Fibroblast of lung (primary cell): ENCODE data around the gene GOLGA8T. TPM values are rescaled to one million over a fixed set of nuclear protein-coding genes. Genes with fewer than 3 reads are reported as not detected.
"Not testable (repeated sequence)": the region's sequence is repeated elsewhere in the genome, so short reads cannot be mapped to it uniquely, and the experiment has no call there.

ENCODE experiments used
- DNase-seq, 2 donors: peaks; one replicate each; pipeline versions ENCODE4 v3.0.0 to v3.0.0-alpha.2; 2010; ENCODE audit warnings: low read depth in 2 of 2
- H2AFZ ChIP-seq: 2 replicates; pipeline ENCODE4 v1.5.1; 2012; ENCODE audit warnings: low read length, control low read depth, inconsistent platforms
- H3K27ac ChIP-seq: 2 replicates; pipeline ENCODE4 v1.5.1; 2011; ENCODE audit warnings: low read length, control low read depth; ENCODE audit not compliant: insufficient read depth
- H3K27me3 ChIP-seq: 2 replicates; pipeline ENCODE4 v1.5.1; 2011; ENCODE audit warnings: mild to moderate bottlenecking, low read length; ENCODE audit not compliant: control insufficient read depth, insufficient read depth
- H3K36me3 ChIP-seq: 2 replicates; pipeline ENCODE4 v1.5.1; 2011; ENCODE audit warnings: low read length; ENCODE audit not compliant: control insufficient read depth, insufficient read depth
- H3K4me1 ChIP-seq: 2 replicates; pipeline ENCODE4 v1.5.1; 2011; ENCODE audit warnings: low read length; ENCODE audit not compliant: control insufficient read depth, insufficient read depth; ENCODE audit errors: extremely low read depth
- H3K4me2 ChIP-seq: 2 replicates; pipeline ENCODE4 v1.5.1; 2011; ENCODE audit warnings: low read length, control low read depth; ENCODE audit not compliant: insufficient read depth; ENCODE audit errors: extremely low read depth
- H3K4me3 ChIP-seq, 4 experiments: fragments of 200-600 bp in 1 of 4; sonication (generic) in 1 of 4; replicated peaks in 1 of 4; 2 replicates each; pipeline ENCODE4 v1.5.1; 2011 to 2016; ENCODE audit warnings: low read length in 4 of 4, low read depth in 3 of 4, mild to moderate bottlenecking in 3 of 4, control low read depth in 2 of 4, inconsistent platforms in 1 of 4, mixed read lengths in 1 of 4; ENCODE audit not compliant: insufficient read depth in 1 of 4; ENCODE audit errors: control extremely low read depth in 1 of 4
- H3K79me2 ChIP-seq: 2 replicates; pipeline ENCODE4 v1.5.1; 2012; ENCODE audit warnings: mild to moderate bottlenecking, low read length, inconsistent platforms; ENCODE audit not compliant: control insufficient read depth, insufficient read depth
- H3K9ac ChIP-seq: 2 replicates; pipeline ENCODE4 v1.5.1; 2011; ENCODE audit warnings: mild to moderate bottlenecking, low read length, control low read depth; ENCODE audit not compliant: insufficient read depth
- H3K9me3 ChIP-seq: 2 replicates; pipeline ENCODE4 v1.5.1; 2012; ENCODE audit warnings: low read depth, low read length; ENCODE audit not compliant: control insufficient read depth, insufficient read depth
- H4K20me1 ChIP-seq: 2 replicates; pipeline ENCODE4 v1.5.1; 2011; ENCODE audit warnings: low read length; ENCODE audit not compliant: control insufficient read depth, insufficient read depth; ENCODE audit errors: extremely low read depth
- polyA plus RNA-seq, 2 donors: library from polyadenylated mRNA; depleted of rRNA in 1 of 2; stranded (reverse) in 1 of 2; unstranded in 1 of 2; fragments of >200 nt; gene quantifications; 2 replicates each; pipeline ENCODE4 v1.2.1, GENCODE V29; 2011 to 2012; ENCODE audit warnings: missing spikeins in 1 of 2
- total RNA-seq: library from RNA; depleted of rRNA; stranded (reverse); fragments of >200 nt; gene quantifications from 2 replicates; pipeline ENCODE4 v1.2.1, GENCODE V29; 2014

Gene GOLGA8T
- total and polyA plus RNA-seq, 2 donors (not counting 1 experiment from before 2014, with no cell fraction given), result 0.03 to 0.17 TPM

DNA sequence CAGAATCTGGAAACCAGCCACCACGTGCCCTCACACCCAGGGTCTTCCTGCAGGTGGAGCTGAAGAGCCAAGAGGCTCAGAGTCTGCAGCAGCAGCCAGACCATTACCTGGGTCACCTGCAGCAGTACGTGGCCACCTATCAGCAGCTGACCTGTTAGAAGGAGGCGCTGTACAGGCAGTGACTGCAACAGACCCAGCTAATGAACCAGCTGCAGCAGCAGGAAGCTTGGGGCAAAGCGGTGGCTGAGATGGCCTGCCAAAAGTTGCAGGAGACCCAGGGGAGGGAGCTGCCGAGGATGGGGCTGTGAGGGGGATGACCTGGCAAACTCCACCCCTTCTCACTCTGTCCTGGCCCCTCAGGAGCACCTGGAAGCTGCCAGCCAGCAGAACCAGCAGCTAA, 8.4 kb downstream of the GOLGA8T start:
- H3K9ac ChIP-seq, H3K4me2 ChIP-seq, H3K27me3 ChIP-seq, H3K79me2 ChIP-seq, H3K4me3 ChIP-seq, H4K20me1 ChIP-seq, H3K9me3 ChIP-seq, H3K36me3 ChIP-seq, H3K27ac ChIP-seq, H3K4me1 ChIP-seq, DNase-seq, H2AFZ ChIP-seq: not testable (repeated sequence)

DNA sequence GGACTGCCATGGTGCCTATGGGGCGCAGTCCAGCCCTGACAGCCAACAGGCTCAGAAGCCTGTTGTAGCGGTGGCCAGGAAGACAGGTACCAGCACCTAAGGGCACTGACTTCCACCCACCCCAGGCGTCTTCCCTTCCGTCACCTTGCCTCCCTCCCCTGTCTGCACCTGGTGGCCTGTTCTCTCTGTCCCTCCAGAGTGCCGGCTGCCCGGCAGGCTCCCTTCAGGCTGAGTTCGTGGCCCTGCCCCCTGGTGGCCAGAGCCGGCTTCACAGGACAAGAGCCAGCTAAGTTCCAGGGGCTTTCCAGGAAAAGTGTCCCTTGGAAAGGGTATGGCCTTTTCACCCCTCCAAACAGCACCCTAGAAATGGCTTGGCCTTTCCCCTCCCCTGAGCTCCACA, 15.0 kb downstream of the GOLGA8T start:
- not testable (repeated sequence) for H3K4me3 ChIP-seq, H3K4me2 ChIP-seq, H3K27me3 ChIP-seq, DNase-seq, H3K4me1 ChIP-seq, H3K9me3 ChIP-seq, H2AFZ ChIP-seq, H3K36me3 ChIP-seq, H3K79me2 ChIP-seq, H3K27ac ChIP-seq, H4K20me1 ChIP-seq, H3K9ac ChIP-seq

DNA sequence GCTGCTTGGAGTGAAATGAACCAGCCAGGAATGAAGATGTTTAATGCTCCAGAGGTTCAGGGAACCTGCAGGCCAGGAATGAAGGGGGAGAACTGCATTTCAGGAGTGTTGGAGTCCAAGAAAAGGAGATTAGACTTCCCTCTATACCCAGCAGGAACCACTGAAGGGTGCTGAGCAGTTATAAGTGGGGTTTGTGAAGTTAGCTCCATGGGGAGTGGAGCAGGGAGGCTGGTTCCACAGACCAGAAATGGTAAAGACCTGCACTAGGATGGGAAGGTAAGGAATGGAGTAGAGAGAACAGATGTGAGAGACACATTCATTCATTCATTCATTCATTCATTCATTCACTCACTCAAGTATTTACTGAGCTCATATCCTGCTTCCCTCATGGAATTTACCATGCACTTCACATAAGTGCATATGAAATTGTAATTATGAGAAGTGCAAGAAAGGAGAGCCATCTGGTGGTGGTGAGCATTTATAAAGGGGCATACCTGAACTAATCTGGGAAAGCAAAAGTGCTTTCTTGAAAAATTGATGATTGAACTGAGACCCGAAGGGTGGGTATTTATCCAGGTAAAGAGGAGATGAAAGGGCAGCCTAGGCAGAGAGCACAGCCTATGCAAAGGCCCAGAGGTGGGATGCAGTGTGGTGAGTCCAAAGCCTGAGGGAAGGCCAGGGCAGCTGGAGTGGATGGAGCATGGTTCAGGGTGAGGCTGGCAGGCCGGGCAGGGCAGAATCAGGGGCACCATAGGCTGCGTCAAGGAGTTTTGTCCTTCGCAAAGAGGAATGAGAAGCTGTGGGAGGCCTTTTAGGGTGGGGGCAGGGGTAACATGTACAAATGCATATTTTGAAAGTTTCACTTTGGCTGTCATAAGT, 27.9 kb downstream of the GOLGA8T start:
- H3K9me3 ChIP-seq, H3K79me2 ChIP-seq, DNase-seq, H2AFZ ChIP-seq, H3K4me2 ChIP-seq, H4K20me1 ChIP-seq, H3K27me3 ChIP-seq, H3K4me3 ChIP-seq, H3K36me3 ChIP-seq, H3K9ac ChIP-seq, H3K4me1 ChIP-seq, H3K27ac ChIP-seq: not testable (repeated sequence)

DNA sequence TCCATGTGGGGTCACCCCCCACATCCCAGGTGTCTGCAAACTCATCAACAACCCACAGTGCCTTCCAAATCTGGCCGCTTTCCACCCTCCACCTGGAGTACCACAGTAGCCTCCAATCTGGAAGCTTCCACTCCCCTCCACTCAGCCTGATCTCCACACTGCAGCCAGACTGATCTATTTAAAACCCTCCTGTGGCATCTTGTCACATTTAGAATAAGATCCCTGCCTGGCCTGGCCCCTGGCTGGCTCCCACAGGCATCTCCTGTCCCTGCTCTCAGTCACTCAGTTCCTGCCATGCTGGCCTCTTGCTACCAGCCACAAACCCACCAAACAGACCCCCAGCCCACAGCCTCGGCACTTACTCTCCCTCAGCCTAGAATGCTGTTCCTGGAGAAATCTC, 28.9 kb downstream of the GOLGA8T start:
- not testable (repeated sequence) for H3K36me3 ChIP-seq, H2AFZ ChIP-seq, H3K4me2 ChIP-seq, H3K79me2 ChIP-seq, H3K9ac ChIP-seq, H3K9me3 ChIP-seq, DNase-seq, H3K4me3 ChIP-seq, H3K27ac ChIP-seq, H3K27me3 ChIP-seq, H3K4me1 ChIP-seq, H4K20me1 ChIP-seq

DNA sequence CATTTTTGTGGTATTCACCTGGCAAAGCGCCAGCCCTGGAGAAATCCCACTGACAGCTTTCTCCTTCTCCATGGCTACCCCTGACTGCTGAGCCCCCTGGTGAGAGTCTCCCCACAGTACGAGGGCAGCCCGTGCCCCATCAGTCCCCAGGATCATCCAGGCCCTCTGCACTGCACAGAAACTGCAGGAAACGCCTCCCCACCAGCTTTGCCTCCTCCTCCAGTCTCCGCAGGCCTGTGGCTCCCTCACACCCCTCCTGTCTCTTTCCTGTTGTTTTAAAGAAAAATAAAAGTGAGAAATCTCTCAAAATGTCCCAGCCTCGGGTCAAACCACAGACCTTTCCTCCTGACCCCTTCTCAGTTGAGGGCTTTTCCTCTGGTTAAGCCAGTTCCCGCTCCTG, 29.4 kb downstream of the GOLGA8T start:
- H3K79me2 ChIP-seq, H3K4me1 ChIP-seq, H3K27me3 ChIP-seq, H3K27ac ChIP-seq, H3K36me3 ChIP-seq, DNase-seq, H3K9me3 ChIP-seq, H2AFZ ChIP-seq, H3K4me2 ChIP-seq, H3K4me3 ChIP-seq, H3K9ac ChIP-seq, H4K20me1 ChIP-seq: not testable (repeated sequence)

DNA sequence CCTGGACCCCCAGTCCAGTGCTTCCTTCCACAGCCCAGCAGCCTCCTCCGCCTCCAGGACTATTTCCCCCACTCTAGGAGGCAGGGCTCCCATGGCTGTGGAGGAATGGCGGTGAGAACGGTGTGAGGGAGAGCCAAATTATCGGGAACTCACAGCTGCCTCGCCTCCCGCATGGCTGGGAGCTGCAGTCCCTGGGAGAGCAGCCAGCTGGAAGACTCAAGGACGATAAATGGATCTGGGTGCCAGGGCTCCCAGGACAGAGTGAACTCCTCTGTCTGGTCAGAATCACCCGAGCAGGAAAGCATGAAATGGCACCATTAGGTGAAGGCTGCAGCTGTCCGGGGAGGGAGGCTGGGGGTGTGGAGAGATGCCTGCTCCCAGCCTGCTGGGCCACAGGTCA, 32.6 kb downstream of the GOLGA8T start:
- H3K4me1 ChIP-seq, H3K4me2 ChIP-seq, H3K36me3 ChIP-seq, H3K27ac ChIP-seq, H3K4me3 ChIP-seq, H3K9me3 ChIP-seq, H3K27me3 ChIP-seq, H3K79me2 ChIP-seq, H2AFZ ChIP-seq, H3K9ac ChIP-seq, H4K20me1 ChIP-seq, DNase-seq: not testable (repeated sequence)

DNA sequence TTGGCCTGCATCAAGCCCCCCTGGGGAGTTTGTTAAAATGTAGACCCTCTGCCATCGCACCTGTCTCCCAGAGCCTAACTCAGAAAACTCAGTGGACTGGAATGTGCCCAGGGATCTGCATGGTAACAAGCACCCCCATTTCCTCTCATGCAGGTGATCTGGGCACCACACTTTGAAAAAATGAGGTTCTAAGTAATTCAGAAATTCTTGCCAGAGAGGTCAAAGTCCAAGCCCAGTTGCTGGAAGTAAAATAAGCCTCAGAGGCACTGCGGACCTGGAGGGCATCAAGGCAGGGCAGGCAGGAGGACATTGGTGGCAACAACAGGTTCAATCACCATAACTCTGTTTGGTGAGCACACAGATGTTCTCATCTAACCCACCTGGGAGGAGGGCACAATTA, 33.0 kb downstream of the GOLGA8T start:
- H3K9ac ChIP-seq, H4K20me1 ChIP-seq, H2AFZ ChIP-seq, H3K79me2 ChIP-seq, DNase-seq, H3K4me3 ChIP-seq, H3K36me3 ChIP-seq, H3K27ac ChIP-seq, H3K4me2 ChIP-seq, H3K4me1 ChIP-seq, H3K27me3 ChIP-seq, H3K9me3 ChIP-seq: not testable (repeated sequence)
